ENCODE results near the gene CPM. TPM values are rescaled to one million over a fixed set of nuclear protein-coding genes. Genes with fewer than 3 reads are reported as not detected.

The CPM gene
- total and polyA plus RNA-seq, 2 of the 4 experiments (the other 2 are of a cell fraction) = 2.0 to 8.8 TPM

DNA sequence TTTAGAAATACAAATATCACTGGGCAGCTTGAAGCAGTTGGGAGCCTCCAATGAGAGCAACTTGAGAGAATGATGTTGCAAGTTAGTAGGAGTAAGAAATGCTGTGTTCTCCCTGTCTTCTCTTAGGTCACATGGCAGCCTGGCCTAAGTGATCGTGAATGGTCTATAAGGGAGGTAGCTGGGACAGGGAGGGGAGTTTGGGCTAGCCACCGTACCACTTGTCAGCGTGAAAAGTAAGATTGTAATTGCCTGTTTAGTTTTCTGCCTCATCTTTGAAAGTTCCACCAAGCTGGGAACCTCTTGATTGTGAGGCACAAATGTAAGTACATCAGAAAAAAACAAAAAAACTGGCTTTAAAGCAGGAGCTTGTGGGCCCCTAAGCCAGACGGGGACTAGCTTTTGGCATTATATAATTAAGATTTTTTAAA, 88.6 kb downstream of the CPM start:
- Histone ChIP-seq H3K4me2 (ENCODE audit: low read depth, low read length) (no peak overlapping the region), H4K91ac (ENCODE audit: insufficient read depth, low read depth, low read length) (no peak overlapping the region), H2AK9ac (replicated peaks; ENCODE audit: low read depth, low read length, poor library complexity) (no peak overlapping the region), H2BK15ac (ENCODE audit: low read depth, low read length) (no peak overlapping the region), H2AFZ (replicated peaks; ENCODE audit: low read length, poor library complexity) (no peak overlapping the region), H3K23ac (ENCODE audit: low read depth, low read length) (no peak overlapping the region), H3K4me1 (ENCODE audit: control insufficient read depth, insufficient read depth, low read length) (no peaks in the 10 kb centered on the region), H4K5ac (ENCODE audit: low read depth, low read length) (no peak overlapping the region), H2BK120ac (ENCODE audit: low read depth, low read length) (no peak overlapping the region), H2AK5ac (ENCODE audit: low read depth, low read length) (no peak overlapping the region), H3K4me3 (ENCODE audit: insufficient read depth, low read depth, low read length) (no peak overlapping the region), H3K36me3 (ENCODE audit: control insufficient read depth, insufficient read depth, low read length) (peaks cover 38% of the 10 kb centered on the region), H3K9me3 (ENCODE audit: control insufficient read depth, insufficient read depth, low read length) (no peaks in the 10 kb centered on the region), H2BK20ac (ENCODE audit: low read depth, low read length) (no peak overlapping the region), H3K56ac (ENCODE audit: extremely low read depth, insufficient read depth, low read length) (no peak overlapping the region), H3K14ac (replicated peaks; ENCODE audit: low read depth, low read length) (no peak overlapping the region), H3K4ac (ENCODE audit: low read depth, low read length) (no peak overlapping the region), H4K8ac (ENCODE audit: low read depth in 2 of 2, low read length in 2 of 2) (no peak overlapping the region), H4K20me1 (ENCODE audit: insufficient read depth, low read length) (peaks cover 26% of the 10 kb centered on the region; the same call in 1 of the 2 replicates), H3K9me1 (ENCODE audit: insufficient read depth, low read length) (0 out of 2 replicates have a peak, but pooled peaks cover 3% of the 10 kb centered on the region), H3K18ac (ENCODE audit: low read depth, low read length) (no peak overlapping the region), H3K27me3 (ENCODE audit: control insufficient read depth, insufficient read depth, low read length) (no peaks in the 10 kb centered on the region), H3K27ac (ENCODE audit: insufficient read depth, low read length) (no peak overlapping the region), H2BK5ac (ENCODE audit: low read depth, low read length, poor library complexity, severe bottlenecking) (no peak overlapping the region), H3K79me1 (ENCODE audit: low read depth in 1 of 2, low read length in 2 of 2) (peaks cover 8 to 28% of the 10 kb centered on the region in 2 experiments; a peak in 3 of 4 replicates), H3K9ac (ENCODE audit: low read depth, low read length) (no peak overlapping the region)
- ChIA-PET CTCF (no interaction called here), POLR2A (ENCODE audit: unreplicated experiment) (no interaction called here)
- DNase-seq (no peak), ATAC-seq (ENCODE audit: low read depth) (no peak)
- intact Hi-C loops (cut with micrococcal nuclease) (no loop called here), dilution Hi-C loops (cut with HindIII; ENCODE audit: low sequenced_read_pairs, unreplicated experiment) (no loop called here), in situ Hi-C loops (cut with MboI; ENCODE audit: low sequenced_read_pairs) (loop anchor here (25.0 kb wide), 1 partner anchor 743 kb away; the partner anchor contains the start of gene CCT2)
- TF ChIP-seq SMC3 (IDR thresholded peaks at IDR 0.05; ENCODE audit: low read depth, low read length) (no peak), BHLHE40 (IDR thresholded peaks at IDR 0.05; ENCODE audit: low read depth, low read length) (no peak), MAZ (IDR thresholded peaks at IDR 0.05; ENCODE audit: borderline replicate concordance, low read depth, low read length) (no peak), RAD21 (IDR thresholded peaks at IDR 0.05; ENCODE audit: low read length) (no peak), MAFK (IDR thresholded peaks at IDR 0.05; ENCODE audit: low read depth, low read length) (no peak)
- TF ChIP-seq, protein P1, sequence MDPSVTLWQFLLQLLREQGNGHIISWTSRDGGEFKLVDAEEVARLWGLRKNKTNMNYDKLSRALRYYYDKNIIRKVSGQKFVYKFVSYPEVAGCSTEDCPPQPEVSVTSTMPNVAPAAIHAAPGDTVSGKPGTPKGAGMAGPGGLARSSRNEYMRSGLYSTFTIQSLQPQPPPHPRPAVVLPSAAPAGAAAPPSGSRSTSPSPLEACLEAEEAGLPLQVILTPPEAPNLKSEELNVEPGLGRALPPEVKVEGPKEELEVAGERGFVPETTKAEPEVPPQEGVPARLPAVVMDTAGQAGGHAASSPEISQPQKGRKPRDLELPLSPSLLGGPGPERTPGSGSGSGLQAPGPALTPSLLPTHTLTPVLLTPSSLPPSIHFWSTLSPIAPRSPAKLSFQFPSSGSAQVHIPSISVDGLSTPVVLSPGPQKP (IDR thresholded peaks at IDR 0.05; ENCODE audit: borderline replicate concordance, low read depth, low read length) = no peak
- TF ChIP-seq, protein P2, sequence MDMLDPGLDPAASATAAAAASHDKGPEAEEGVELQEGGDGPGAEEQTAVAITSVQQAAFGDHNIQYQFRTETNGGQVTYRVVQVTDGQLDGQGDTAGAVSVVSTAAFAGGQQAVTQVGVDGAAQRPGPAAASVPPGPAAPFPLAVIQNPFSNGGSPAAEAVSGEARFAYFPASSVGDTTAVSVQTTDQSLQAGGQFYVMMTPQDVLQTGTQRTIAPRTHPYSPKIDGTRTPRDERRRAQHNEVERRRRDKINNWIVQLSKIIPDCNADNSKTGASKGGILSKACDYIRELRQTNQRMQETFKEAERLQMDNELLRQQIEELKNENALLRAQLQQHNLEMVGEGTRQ (IDR thresholded peaks at IDR 0.05; ENCODE audit: low read depth, low read length) = no peak
- BruUV-seq (replicated peaks) = no TSS peak
- 100% methylated on average over 2 of the region's 4 CpGs; no CpG with 5 or more reads in 1 of the 2 experiments for WGBS, 2 experiments (ENCODE audit: extremely low coverage in 2 of 2, insufficient read length in 1 of 2)
